Bronchial epithelial cell (primary cell): Measurements from ENCODE around the gene COL6A5. TPM values are rescaled to one million over a fixed set of nuclear protein-coding genes. Genes with fewer than 3 reads are reported as not detected.

Experiments
- DNase-seq: peaks from one replicate; pipeline ENCODE4 v3.0.0-alpha.2; 2010; ENCODE audit warnings: low read depth
- FAIRE-seq: peaks from 2 replicates; lab custom pipeline; 2011; peaks lifted over from hg19 to GRCh38; lab: Jason Lieb, UNC
- H3K27me3 ChIP-seq: 2 replicates; pipeline ENCODE4 v1.5.1; 2011; ENCODE audit warnings: low read length; ENCODE audit not compliant: control insufficient read depth, insufficient read depth
- H3K36me3 ChIP-seq: 2 replicates; pipeline ENCODE4 v1.5.1; 2011; ENCODE audit warnings: low read length; ENCODE audit not compliant: control insufficient read depth, insufficient read depth
- H3K4me3 ChIP-seq: 2 replicates; pipeline ENCODE4 v1.5.1; 2011; ENCODE audit warnings: mild to moderate bottlenecking, low read depth, low read length, control low read depth
- total RNA-seq: library from RNA; depleted of rRNA; stranded (reverse); fragments of >200 nt; gene quantifications from 2 replicates; pipeline ENCODE4 v1.2.1, GENCODE V29; 2014
- TF ChIP-seq, protein P1 (sequence below): IDR thresholded peaks from 2 replicates; pipeline ENCODE4 v1.5.1; 2011; ENCODE audit warnings: mild to moderate bottlenecking, moderate library complexity, low read length, control low read depth, inconsistent platforms; ENCODE audit not compliant: insufficient read depth, severe bottlenecking

The COL6A5 gene
- total RNA-seq, 1 donor from 2014 or later: not detected

DNA sequence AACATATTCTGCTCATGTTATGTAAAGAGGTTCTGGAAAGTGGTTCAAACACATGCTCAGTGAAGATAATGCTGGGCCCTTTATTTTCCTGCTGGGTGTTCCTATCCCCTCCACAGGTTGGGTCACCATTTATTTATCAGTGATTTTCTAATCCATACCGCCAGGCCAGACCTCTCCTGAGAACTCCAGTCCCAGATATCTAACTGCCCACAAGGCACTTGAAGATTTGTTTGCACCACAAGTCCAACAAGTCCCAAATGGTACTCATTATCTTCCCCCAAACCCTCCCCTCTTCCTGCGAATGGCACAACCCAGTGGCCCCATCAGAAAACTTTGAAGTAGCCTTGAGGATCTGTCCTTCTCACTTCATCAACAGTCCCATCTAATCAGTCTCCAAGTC lies 176.9 kb downstream of the COL6A5 start:
- FAIRE-seq (no peak), DNase-seq (no peak)
- Histone ChIP-seq H3K27me3 (peaks cover 4% of the 10 kb centered on the region), H3K4me3 (no peak overlapping the region), H3K36me3 (no peaks in the 10 kb centered on the region)
- TF ChIP-seq, protein P1, sequence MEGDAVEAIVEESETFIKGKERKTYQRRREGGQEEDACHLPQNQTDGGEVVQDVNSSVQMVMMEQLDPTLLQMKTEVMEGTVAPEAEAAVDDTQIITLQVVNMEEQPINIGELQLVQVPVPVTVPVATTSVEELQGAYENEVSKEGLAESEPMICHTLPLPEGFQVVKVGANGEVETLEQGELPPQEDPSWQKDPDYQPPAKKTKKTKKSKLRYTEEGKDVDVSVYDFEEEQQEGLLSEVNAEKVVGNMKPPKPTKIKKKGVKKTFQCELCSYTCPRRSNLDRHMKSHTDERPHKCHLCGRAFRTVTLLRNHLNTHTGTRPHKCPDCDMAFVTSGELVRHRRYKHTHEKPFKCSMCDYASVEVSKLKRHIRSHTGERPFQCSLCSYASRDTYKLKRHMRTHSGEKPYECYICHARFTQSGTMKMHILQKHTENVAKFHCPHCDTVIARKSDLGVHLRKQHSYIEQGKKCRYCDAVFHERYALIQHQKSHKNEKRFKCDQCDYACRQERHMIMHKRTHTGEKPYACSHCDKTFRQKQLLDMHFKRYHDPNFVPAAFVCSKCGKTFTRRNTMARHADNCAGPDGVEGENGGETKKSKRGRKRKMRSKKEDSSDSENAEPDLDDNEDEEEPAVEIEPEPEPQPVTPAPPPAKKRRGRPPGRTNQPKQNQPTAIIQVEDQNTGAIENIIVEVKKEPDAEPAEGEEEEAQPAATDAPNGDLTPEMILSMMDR: no peak

DNA sequence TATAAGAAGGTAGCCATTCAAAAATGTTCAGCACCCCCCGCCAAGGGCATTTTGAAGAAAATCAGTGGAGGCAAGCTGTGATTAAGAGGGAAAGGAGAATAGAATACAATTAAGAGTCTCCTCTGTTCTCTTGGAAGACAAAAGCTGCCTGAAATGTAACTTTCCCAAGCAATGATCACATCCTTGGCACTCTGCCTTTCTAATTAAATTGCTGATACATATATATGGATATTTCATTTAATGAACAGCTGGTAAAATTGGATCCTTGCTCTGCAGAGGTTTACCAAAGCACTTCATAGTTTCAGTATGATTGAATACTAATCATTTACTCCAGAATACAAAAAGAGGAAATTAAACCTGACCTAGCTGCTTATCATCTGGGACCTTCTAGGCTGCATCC lies 182.0 kb downstream of the COL6A5 start:
- H3K36me3 ChIP-seq: no peaks in the 10 kb centered on the region
- TF ChIP-seq, protein P1: no peak
- DNase-seq (no peak), FAIRE-seq (no peak)
- H3K27me3 ChIP-seq: peaks cover 3% of the 10 kb centered on the region
- no peak overlapping the region for H3K4me3 ChIP-seq

DNA sequence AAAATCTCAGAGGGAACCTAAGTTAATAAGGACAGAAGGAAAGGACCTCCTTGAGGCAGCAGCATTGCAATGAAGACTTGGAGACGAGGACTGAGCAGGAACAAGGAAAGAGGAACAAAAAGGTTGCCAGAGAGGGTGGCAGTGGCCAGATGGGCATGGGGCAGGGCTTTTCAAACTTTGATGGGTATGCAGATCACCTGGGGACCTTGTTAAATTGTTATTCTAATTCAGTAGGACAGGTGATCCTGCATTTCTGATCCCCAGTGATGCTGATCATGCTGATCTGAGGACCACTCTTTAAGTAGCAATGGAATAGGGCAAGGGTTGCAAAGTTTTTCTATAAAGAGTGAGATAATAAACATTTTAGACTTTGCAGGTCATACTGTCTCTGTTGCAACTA lies 182.6 kb downstream of the COL6A5 start:
- no peaks in the 10 kb centered on the region for H3K36me3 ChIP-seq
- FAIRE-seq: no peak
- no peak for DNase-seq
- H3K4me3 ChIP-seq: no peak overlapping the region
- TF ChIP-seq, protein P1: no peak
- peaks cover 5% of the 10 kb centered on the region for H3K27me3 ChIP-seq

DNA sequence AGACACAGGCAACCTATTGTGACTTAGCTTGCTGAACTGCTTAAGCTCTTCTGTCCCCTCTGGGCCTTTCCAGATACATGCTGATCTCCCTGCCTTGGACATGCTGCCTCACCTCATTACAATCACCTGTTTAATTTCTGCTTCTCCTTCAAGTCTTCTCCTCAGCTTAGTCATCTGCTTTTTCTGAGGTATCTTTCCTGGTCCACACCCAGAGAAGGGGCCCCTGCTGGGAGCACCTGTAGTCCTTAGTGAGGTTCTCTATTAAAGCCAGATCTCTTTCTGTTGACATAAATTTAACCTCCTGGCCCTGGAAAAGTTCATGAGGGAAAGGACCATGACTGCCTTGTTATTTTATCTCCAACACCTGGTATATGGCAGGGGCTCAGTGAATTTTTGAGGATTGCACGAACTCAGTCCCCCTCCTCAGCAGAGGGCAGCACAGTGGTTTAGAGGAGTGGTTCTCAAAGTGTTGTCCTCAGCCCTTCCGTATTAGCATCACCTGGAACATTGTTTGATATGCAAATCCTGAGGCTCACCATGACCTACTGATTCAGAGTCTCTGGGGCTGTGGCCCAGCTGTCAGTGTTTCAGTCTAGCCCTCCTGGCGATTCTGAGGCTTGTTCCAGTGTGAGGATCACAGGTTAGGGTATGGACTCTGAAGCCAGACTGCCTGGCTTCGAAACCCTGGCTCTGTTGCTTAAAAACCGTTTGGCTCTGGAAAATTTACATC lies 184.2 kb downstream of the COL6A5 start:
- Histone ChIP-seq H3K36me3 (no peaks in the 10 kb centered on the region), H3K27me3 (peaks cover 5% of the 10 kb centered on the region), H3K4me3 (no peak overlapping the region)
- no peak for FAIRE-seq
- TF ChIP-seq, protein P1: no peak
- no peak for DNase-seq

DNA sequence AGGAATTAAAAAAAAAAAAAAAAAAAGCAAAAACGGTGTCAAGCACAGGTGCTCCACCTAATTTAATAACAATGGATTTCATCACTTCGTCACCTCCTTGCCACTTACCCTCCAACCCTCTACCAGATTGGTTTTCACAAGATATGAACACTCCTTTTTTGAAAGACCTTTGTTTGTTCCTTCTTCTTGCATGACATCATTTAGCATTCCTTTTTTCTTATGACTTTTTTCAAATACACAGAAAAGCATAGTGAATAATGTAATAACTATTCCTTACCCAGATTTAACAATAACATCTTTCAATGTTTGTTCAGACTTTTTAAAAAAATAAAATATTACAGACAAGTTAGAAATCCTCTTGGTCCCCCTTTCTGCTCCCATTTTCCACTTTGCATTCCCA lies 187.8 kb downstream of the COL6A5 start:
- FAIRE-seq: no peak
- TF ChIP-seq, protein P1: no peak
- no peaks in the 10 kb centered on the region for H3K36me3 ChIP-seq
- H3K4me3 ChIP-seq: no peak overlapping the region
- peaks cover 5% of the 10 kb centered on the region for H3K27me3 ChIP-seq
- DNase-seq: no peak

Other genes with a start within 250 kb of the COL6A5 start
- under 0.01 TPM in 1 of 2 replicates, not detected in the other for gene COL6A6, start 171.5 kb downstream of the COL6A5 start, total RNA-seq